ENCODE data around the gene BIN2. TPM values are rescaled to one million over a fixed set of nuclear protein-coding genes. Genes with fewer than 3 reads are reported as not detected.

Gene BIN2
- total and polyA plus RNA-seq, 9 of the 15 experiments (the other 6 are each of a cell fraction or from before 2014, with no cell fraction given) = 0.04 to 0.39 (median 0.25) TPM; not detected in 1

DNA sequence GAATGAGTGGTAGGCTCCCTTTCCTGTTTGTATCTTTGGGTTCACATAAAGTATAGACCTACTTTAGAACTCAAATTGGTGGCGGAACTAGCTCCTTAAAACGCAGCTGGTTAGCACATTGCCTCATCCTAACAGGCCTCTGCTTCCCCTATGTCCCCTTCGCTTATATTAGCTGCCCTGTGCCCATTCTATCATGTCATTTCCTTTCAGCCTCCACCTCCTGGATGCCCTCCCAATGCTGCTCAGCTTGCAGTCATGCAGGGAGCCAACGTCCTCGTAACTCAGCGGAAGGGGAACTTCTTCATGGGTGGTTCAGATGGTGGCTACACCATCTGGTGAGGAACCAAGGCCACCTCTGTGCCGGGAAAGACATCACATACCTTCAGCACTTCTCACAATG is 81.9 kb downstream of the BIN2 start:
- H3K4me3 ChIP-seq = no peak overlapping the region
- no TSS peak for BruUV-seq (replicated peaks)
- H3K4me1 ChIP-seq (replicated peaks in 1 of 2; ENCODE audit: control insufficient read depth in 2 of 2, insufficient read depth in 2 of 2, low read length in 2 of 2) = peaks cover 4 to 32% of the 10 kb centered on the region in 2 experiments
- no peaks in the 10 kb centered on the region for H3K27me3 ChIP-seq (ENCODE audit: control insufficient read depth in 2 of 2, insufficient read depth in 2 of 2, low read length in 2 of 2)
- intact Hi-C loops (cut with micrococcal nuclease) = no loop called here
- H3K79me2 ChIP-seq (ENCODE audit: control insufficient read depth, insufficient read depth, low read length) = peaks cover 30% of the 10 kb centered on the region
- in situ Hi-C loops (cut with MboI) = no loop called here
- no peak overlapping the region; the same call in 2 of the 3 replicates for H3K27ac ChIP-seq (ENCODE audit: extremely low read depth, low read depth, low read length)
- TF ChIP-seq, protein P1, sequence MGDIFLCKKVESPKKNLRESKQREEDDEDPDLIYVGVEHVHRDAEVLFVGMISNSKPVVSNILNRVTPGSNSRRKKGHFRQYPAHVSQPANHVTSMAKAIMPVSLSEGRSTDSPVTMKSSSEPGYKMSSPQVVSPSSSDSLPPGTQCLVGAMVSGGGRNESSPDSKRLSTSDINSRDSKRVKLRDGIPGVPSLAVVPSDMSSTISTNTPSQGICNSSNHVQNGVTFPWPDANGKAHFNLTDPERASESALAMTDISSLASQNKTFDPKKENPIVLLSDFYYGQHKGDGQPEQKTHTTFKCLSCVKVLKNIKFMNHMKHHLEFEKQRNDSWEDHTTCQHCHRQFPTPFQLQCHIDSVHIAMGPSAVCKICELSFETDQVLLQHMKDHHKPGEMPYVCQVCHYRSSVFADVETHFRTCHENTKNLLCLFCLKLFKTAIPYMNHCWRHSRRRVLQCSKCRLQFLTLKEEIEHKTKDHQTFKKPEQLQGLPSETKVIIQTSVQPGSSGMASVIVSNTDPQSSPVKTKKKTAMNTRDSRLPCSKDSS (IDR thresholded peaks at IDR 0.05; ENCODE audit: low read depth, partially characterized antibody) = no peak
- TF ChIP-seq ZNF668 (CRISPR knock-in tag; IDR thresholded peaks at IDR 0.05) = no peak
- peak; percentile 39 for TF ChIP-seq RBFOX2 (IDR thresholded peaks at IDR 0.05; ENCODE audit: low read depth, low read length)
- no peak for TF ChIP-seq PRPF4 (IDR thresholded peaks at IDR 0.05; ENCODE audit: insufficient read depth, low read depth, low read length, poor library complexity, severe bottlenecking)
- peak; percentile 16; the same call in 1 of the 2 replicates for TF ChIP-seq POLR2A (conservative IDR thresholded peaks at IDR 0.05)
- POLR2A ChIA-PET = interaction anchor here (1.7 to 4.6 kb wide), 3 partner anchors 9 to 159 kb away, joined by 7 to 37 read pairs (median 8); partner anchors contain the start of genes CSRNP2 and POU6F1
- no peak overlapping the region for H3K9ac ChIP-seq (ENCODE audit: insufficient read depth in 1 of 2, low read depth in 2 of 2, low read length in 2 of 2)
- no peaks in the 10 kb centered on the region for H3K9me1 ChIP-seq (ENCODE audit: control insufficient read depth, insufficient read depth, low read length)
- ATAC-seq (no peak), FAIRE-seq (no peak), DNase-seq (ENCODE audit: extremely low read depth in 1 of 4, low spot score in 3 of 4) (no peak)
- CTCF ChIA-PET (ENCODE audit: low intra/inter-chr PET ratio) = no interaction called here
- no peak overlapping the region for H3K4me2 ChIP-seq (ENCODE audit: insufficient read depth, low read length)
- 92% methylated on average over 7 of the region's 7 CpGs for WGBS (ENCODE audit: insufficient coverage, low coverage, missing lambda C conversion rate)
- no peaks in the 10 kb centered on the region for H3K9me3 ChIP-seq (replicated peaks; ENCODE audit: control insufficient read depth, insufficient read depth, low read depth, low read length)
- peaks cover 66% of the 10 kb centered on the region for H3K36me3 ChIP-seq (ENCODE audit: control insufficient read depth, insufficient read depth, low read length)
- no peaks in the 10 kb centered on the region; the same call in 1 of the 2 replicates for H4K20me1 ChIP-seq (replicated peaks; ENCODE audit: control insufficient read depth, insufficient read depth, low read length)
- no peak overlapping the region for H2AFZ ChIP-seq (ENCODE audit: low read depth, low read length)

All from K562 (cell line).